ENCODE data around the gene PPM1F. TPM values are rescaled to one million over a fixed set of nuclear protein-coding genes. Genes with fewer than 3 reads are reported as not detected.
"Not testable (repeated sequence)": the region's sequence is repeated elsewhere in the genome, so short reads cannot be mapped to it uniquely, and the experiment has no call there.

The PPM1F gene
- total and polyA plus RNA-seq, 2 donors (not counting 1 experiment from before 2014, with no cell fraction given), result 12.5 to 37.0 TPM

DNA sequence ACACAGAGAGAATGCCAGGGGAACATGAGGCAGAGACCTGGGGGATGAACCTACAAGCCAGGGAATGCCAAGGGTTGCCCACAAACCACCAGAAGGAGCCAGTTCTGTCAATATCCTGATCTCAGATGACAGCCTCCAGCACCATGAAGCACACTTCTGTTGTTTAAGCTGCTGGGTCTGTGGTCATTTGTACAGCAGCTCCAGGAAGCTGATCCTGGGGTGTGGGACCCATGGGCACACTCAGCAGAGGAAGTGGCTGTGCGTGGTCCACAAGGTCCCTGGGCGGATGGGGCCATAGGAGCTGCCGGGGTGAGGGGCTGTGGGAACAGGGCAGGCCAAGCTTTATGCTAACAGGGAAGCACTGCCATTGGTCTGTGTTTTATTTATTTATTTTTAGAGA, 12.1 kb downstream of the PPM1F start:
- Histone ChIP-seq H4K20me1 (ENCODE audit: control insufficient read depth, extremely low read depth, insufficient read depth, low read length) (no peaks in the 10 kb centered on the region), H3K4me3 (replicated peaks in 1 of 4; ENCODE audit: control extremely low read depth in 1 of 4, insufficient read depth in 1 of 4, low read depth in 3 of 4, low read length in 4 of 4) (no peak overlapping the region), H3K9me3 (ENCODE audit: control insufficient read depth, insufficient read depth, low read depth, low read length) (no peaks in the 10 kb centered on the region), H3K27ac (ENCODE audit: insufficient read depth, low read length) (no peak overlapping the region), H3K4me2 (ENCODE audit: extremely low read depth, insufficient read depth, low read length) (no peak overlapping the region), H3K4me1 (ENCODE audit: control insufficient read depth, extremely low read depth, insufficient read depth, low read length) (peaks cover 42% of the 10 kb centered on the region), H3K9ac (ENCODE audit: insufficient read depth, low read length) (no peak overlapping the region), H3K36me3 (ENCODE audit: control insufficient read depth, insufficient read depth, low read length) (peaks cover 19% of the 10 kb centered on the region), H3K79me2 (ENCODE audit: control insufficient read depth, insufficient read depth, low read length) (peaks cover 14% of the 10 kb centered on the region), H2AFZ (ENCODE audit: low read length) (no peak overlapping the region), H3K27me3 (ENCODE audit: control insufficient read depth, insufficient read depth, low read length) (no peaks in the 10 kb centered on the region)
- TF ChIP-seq CTCF (conservative IDR thresholded peaks at IDR 0.05 in 1 of 2, IDR thresholded peaks at IDR 0.05 in 1 of 2; ENCODE audit: low read depth in 1 of 2, low read length in 2 of 2), result no peak
- TF ChIP-seq EZH2 (IDR thresholded peaks at IDR 0.05; ENCODE audit: low read length, missing control alignments), result no peak
- DNase-seq (ENCODE audit: low read depth in 2 of 2), result no peak

- Histone ChIP-seq H3K36me3 (ENCODE audit: control insufficient read depth, insufficient read depth, low read length) (peaks cover 13% of the 10 kb centered on the region), H3K27ac (ENCODE audit: insufficient read depth, low read length) (peak overlapping the region; percentile 50), H3K4me1 (ENCODE audit: control insufficient read depth, extremely low read depth, insufficient read depth, low read length) (peaks cover 42% of the 10 kb centered on the region), H3K79me2 (ENCODE audit: control insufficient read depth, insufficient read depth, low read length) (peaks cover 14% of the 10 kb centered on the region)
- not testable (repeated sequence) for H3K9me3 ChIP-seq (ENCODE audit: control insufficient read depth, insufficient read depth, low read depth, low read length); H4K20me1 ChIP-seq (ENCODE audit: control insufficient read depth, extremely low read depth, insufficient read depth, low read length); H3K27me3 ChIP-seq (ENCODE audit: control insufficient read depth, insufficient read depth, low read length); H2AFZ ChIP-seq (ENCODE audit: low read length); H3K4me3 ChIP-seq (replicated peaks in 1 of 4; ENCODE audit: control extremely low read depth in 1 of 4, insufficient read depth in 1 of 4, low read depth in 3 of 4, low read length in 4 of 4); H3K4me2 ChIP-seq (ENCODE audit: extremely low read depth, insufficient read depth, low read length); H3K9ac ChIP-seq (ENCODE audit: insufficient read depth, low read length); DNase-seq (ENCODE audit: low read depth in 2 of 2)
Observed at GRCh38 chr22:21939935-21940334, 12.7 kb downstream of the PPM1F start.

- H3K79me2 ChIP-seq (ENCODE audit: control insufficient read depth, insufficient read depth, low read length), result peaks cover 14% of the 10 kb centered on the region
- TF ChIP-seq EZH2 (IDR thresholded peaks at IDR 0.05; ENCODE audit: low read length, missing control alignments) (no peak), CTCF (conservative IDR thresholded peaks at IDR 0.05 in 1 of 2, IDR thresholded peaks at IDR 0.05 in 1 of 2; ENCODE audit: low read depth in 1 of 2, low read length in 2 of 2) (no peak)
- H3K9me3 ChIP-seq (ENCODE audit: control insufficient read depth, insufficient read depth, low read depth, low read length), result no peaks in the 10 kb centered on the region
- no peak overlapping the region for H3K4me2 ChIP-seq (ENCODE audit: extremely low read depth, insufficient read depth, low read length)
- H3K9ac ChIP-seq (ENCODE audit: insufficient read depth, low read length), result no peak overlapping the region
- H3K27ac ChIP-seq (ENCODE audit: insufficient read depth, low read length), result peak overlapping the region; percentile 50
- no peaks in the 10 kb centered on the region for H3K27me3 ChIP-seq (ENCODE audit: control insufficient read depth, insufficient read depth, low read length)
- no peak overlapping the region for H3K4me3 ChIP-seq (replicated peaks in 1 of 4; ENCODE audit: control extremely low read depth in 1 of 4, insufficient read depth in 1 of 4, low read depth in 3 of 4, low read length in 4 of 4)
- no peak for DNase-seq (ENCODE audit: low read depth in 2 of 2)
- no peak overlapping the region for H2AFZ ChIP-seq (ENCODE audit: low read length)
- H3K4me1 ChIP-seq (ENCODE audit: control insufficient read depth, extremely low read depth, insufficient read depth, low read length), result peaks cover 42% of the 10 kb centered on the region
- H4K20me1 ChIP-seq (ENCODE audit: control insufficient read depth, extremely low read depth, insufficient read depth, low read length), result no peaks in the 10 kb centered on the region
- peaks cover 12% of the 10 kb centered on the region for H3K36me3 ChIP-seq (ENCODE audit: control insufficient read depth, insufficient read depth, low read length)
Observed at GRCh38 chr22:21939461-21939913, 13.2 kb downstream of the PPM1F start.
